Caco-2 (cell line): ENCODE results near the gene CC2D1A. TPM values are rescaled to one million over a fixed set of nuclear protein-coding genes. Genes with fewer than 3 reads are reported as not detected.

Experiments
- BruUV-seq: library from RNA; stranded (reverse); fragments of 400-500 nt; replicated peaks from 2 replicates; lab custom pipeline; 2021; lab: Mats Ljungman, UMichigan
- CTCF ChIA-PET: fragments of 300-600 bp; sonication (Branson Sonifier 250); formaldehyde crosslinking; loops from one replicate; lab custom pipeline; 2022; ENCODE audit warnings: antibody characterized with exemption; lab: Charles Lee
- POLR2A ChIA-PET: fragments of 300-600 bp; sonication (Branson Sonifier 250); formaldehyde crosslinking; loops from one replicate; lab custom pipeline; 2022; ENCODE audit warnings: antibody characterized with exemption; lab: Charles Lee
- DNase-seq, 2 experiments: peaks; one replicate each; pipeline versions ENCODE4 v3.0.0 to v3.0.0-alpha.2; 2020 to 2022
- H3K27me3 ChIP-seq: replicated peaks from 2 replicates; pipeline ENCODE4 v1.6.0; 2011; ENCODE audit warnings: low read length; ENCODE audit not compliant: control insufficient read depth, insufficient read depth
- H3K36me3 ChIP-seq: 2 replicates; pipeline ENCODE4 v1.5.1; 2011; ENCODE audit warnings: low read length; ENCODE audit not compliant: control insufficient read depth, insufficient read depth
- H3K4me1 ChIP-seq: fragments of 250-450 bp; sonication (Bioruptor Pico); 2 replicates; pipeline ENCODE4 v1.5.1; 2020; ENCODE audit warnings: mild to moderate bottlenecking
- H3K4me3 ChIP-seq: 2 replicates; pipeline ENCODE4 v1.5.1; 2011; ENCODE audit warnings: low read depth, mild to moderate bottlenecking, control low read depth, low read length
- H3K9me3 ChIP-seq: fragments of 250-450 bp; sonication (Bioruptor Pico); 2 replicates; pipeline ENCODE4 v1.5.1; 2020; ENCODE audit warnings: mild to moderate bottlenecking, moderate library complexity
- H3K27ac Mint-ChIP-seq: one replicate; pipeline ENCODE4 v1.8.0; 2022; ENCODE audit warnings: mixed read lengths; ENCODE audit not compliant: unreplicated experiment
- H3K27me3 Mint-ChIP-seq: one replicate; pipeline ENCODE4 v1.8.0; 2022; ENCODE audit warnings: mixed read lengths; ENCODE audit not compliant: insufficient read depth, unreplicated experiment
- H3K36me3 Mint-ChIP-seq: one replicate; pipeline ENCODE4 v1.8.0; 2022; ENCODE audit warnings: mild to moderate bottlenecking, mixed read lengths; ENCODE audit not compliant: insufficient read depth, unreplicated experiment
- H3K4me1 Mint-ChIP-seq: one replicate; pipeline ENCODE4 v1.8.0; 2022; ENCODE audit warnings: low read depth, mixed read lengths; ENCODE audit not compliant: unreplicated experiment
- H3K4me3 Mint-ChIP-seq: one replicate; pipeline ENCODE4 v1.8.0; 2022; ENCODE audit warnings: mild to moderate bottlenecking, moderate library complexity, mixed read lengths; ENCODE audit not compliant: unreplicated experiment
- H3K9me3 Mint-ChIP-seq: one replicate; pipeline ENCODE4 v1.8.0; 2022; ENCODE audit warnings: mixed read lengths; ENCODE audit not compliant: unreplicated experiment
- intact Hi-C: fragments of 100-400 bp; cut with micrococcal nuclease; formaldehyde crosslinking; loops from one replicate; pipeline ENCODE4 v1.10.0; 2022; ENCODE audit not compliant: unreplicated experiment
- total RNA-seq: library from RNA; stranded (reverse); gene quantifications from 2 replicates; pipeline ENCODE4 v1.2.3, GENCODE V29; 2022
- TF ChIP-seq, protein P1 (sequence below), 2 experiments: fragments of 200-600 bp in 1 of 2; IDR thresholded peaks; 1 replicate in 1 of 2; 2 replicates in 1 of 2; pipeline versions ENCODE4 v1.5.1 to v1.8.0; 2011 to 2022; ENCODE audit warnings: antibody characterized with exemption in 1 of 2, control low read depth in 1 of 2, inconsistent platforms in 1 of 2, low read depth in 1 of 2, low read length in 1 of 2, mild to moderate bottlenecking in 1 of 2, moderate library complexity in 1 of 2; ENCODE audit not compliant: insufficient read depth in 1 of 2, severe bottlenecking in 1 of 2, unreplicated experiment in 1 of 2

CC2D1A gene
- total RNA-seq, 1 experiment from 2014 or later = 48.2 TPM

DNA sequence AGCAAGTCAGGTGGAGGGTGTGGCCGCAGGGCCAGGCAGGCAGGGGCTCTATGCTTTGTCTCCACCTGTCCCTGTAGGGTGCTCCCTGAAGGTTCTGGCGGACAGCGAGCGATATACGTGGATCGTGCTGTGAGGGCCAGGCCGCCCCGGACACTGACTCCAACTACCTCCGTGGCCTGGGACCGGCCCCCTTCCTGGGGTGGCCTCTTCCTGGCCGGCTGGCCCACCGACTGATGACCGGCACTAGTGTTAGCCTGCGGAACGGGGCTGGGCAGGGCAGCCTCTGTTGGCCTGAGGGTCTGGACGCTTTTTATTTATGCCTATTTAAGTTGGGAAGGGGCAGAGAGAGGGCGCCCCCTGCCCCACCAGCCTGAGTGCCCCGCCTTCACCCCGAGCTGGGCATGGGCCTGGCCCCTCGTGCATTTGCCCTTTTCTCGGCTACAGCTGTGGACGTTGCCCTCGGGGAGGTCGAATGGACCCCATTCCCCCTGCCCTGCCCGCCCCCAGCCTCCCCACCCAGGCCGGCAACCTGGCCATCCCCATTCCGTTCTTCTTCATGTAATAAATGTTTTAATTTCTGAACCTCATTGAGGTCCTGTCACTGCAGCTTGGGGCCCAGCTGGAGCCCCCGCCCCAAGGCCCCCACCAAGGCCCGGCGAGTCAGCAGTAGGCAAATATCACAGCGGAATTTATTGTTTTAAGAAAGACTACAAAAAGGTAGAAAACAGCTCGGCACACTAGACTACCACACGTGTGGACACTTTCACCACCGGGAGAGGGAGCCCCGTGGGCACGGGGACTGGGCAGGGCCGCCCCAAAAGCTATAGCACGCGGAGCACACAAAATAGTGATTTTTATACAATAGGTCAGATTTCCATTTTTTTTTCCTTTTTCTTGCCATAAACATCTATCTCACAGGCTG is 55.1 kb downstream of the CC2D1A start:
- DNase-seq = no peak
- intact Hi-C loops = no loop called here
- Mint-ChIP-seq H3K4me3 (no peak overlapping the region), H3K4me1 (no peaks in the 10 kb centered on the region), H3K27ac (no peak overlapping the region), H3K27me3 (no peaks in the 10 kb centered on the region), H3K36me3 (peaks cover 40% of the 10 kb centered on the region), H3K9me3 (no peaks in the 10 kb centered on the region)
- H3K4me3 ChIP-seq = no peak overlapping the region
- TF ChIP-seq, protein P1, sequence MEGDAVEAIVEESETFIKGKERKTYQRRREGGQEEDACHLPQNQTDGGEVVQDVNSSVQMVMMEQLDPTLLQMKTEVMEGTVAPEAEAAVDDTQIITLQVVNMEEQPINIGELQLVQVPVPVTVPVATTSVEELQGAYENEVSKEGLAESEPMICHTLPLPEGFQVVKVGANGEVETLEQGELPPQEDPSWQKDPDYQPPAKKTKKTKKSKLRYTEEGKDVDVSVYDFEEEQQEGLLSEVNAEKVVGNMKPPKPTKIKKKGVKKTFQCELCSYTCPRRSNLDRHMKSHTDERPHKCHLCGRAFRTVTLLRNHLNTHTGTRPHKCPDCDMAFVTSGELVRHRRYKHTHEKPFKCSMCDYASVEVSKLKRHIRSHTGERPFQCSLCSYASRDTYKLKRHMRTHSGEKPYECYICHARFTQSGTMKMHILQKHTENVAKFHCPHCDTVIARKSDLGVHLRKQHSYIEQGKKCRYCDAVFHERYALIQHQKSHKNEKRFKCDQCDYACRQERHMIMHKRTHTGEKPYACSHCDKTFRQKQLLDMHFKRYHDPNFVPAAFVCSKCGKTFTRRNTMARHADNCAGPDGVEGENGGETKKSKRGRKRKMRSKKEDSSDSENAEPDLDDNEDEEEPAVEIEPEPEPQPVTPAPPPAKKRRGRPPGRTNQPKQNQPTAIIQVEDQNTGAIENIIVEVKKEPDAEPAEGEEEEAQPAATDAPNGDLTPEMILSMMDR (IDR thresholded peaks at IDR 0.05; ENCODE audit: insufficient read depth in 1 of 2, low read depth in 1 of 2, low read length in 1 of 2, severe bottlenecking in 1 of 2, unreplicated experiment in 1 of 2) = no peak
- ChIA-PET POLR2A (interaction anchor here (0.5 kb wide), 1 partner anchor 9 kb away, joined by 17 read pairs; the partner anchor contains the start of gene DCAF15), CTCF (interaction anchor here (1.0 kb wide), 1 partner anchor 67 kb away, joined by 7 read pairs; the partner anchor contains the start of gene RLN3)
- no peaks in the 10 kb centered on the region for H3K4me1 ChIP-seq
- no TSS peak for BruUV-seq
- H3K27me3 ChIP-seq = no peaks in the 10 kb centered on the region
- H3K9me3 ChIP-seq = no peaks in the 10 kb centered on the region
- H3K36me3 ChIP-seq = peaks cover 5% of the 10 kb centered on the region

- H3K4me1 ChIP-seq = no peaks in the 10 kb centered on the region
- no peaks in the 10 kb centered on the region for H3K9me3 Mint-ChIP-seq
- H3K27ac Mint-ChIP-seq = no peak overlapping the region
- no peak overlapping the region for H3K4me3 ChIP-seq
- peaks cover 37% of the 10 kb centered on the region for H3K36me3 Mint-ChIP-seq
- TF ChIP-seq, protein P1 (IDR thresholded peaks at IDR 0.05; ENCODE audit: insufficient read depth in 1 of 2, low read depth in 1 of 2, low read length in 1 of 2, severe bottlenecking in 1 of 2, unreplicated experiment in 1 of 2) = no peak
- no peaks in the 10 kb centered on the region for H3K27me3 Mint-ChIP-seq
- POLR2A ChIA-PET = interaction anchor here (0.5 kb wide), 1 partner anchor 10 kb away, joined by 17 read pairs; the partner anchor contains the start of gene DCAF15
- BruUV-seq = no TSS peak
- H3K4me3 Mint-ChIP-seq = no peak overlapping the region
- CTCF ChIA-PET = interaction anchor here (1.0 kb wide), 1 partner anchor 66 kb away, joined by 7 read pairs; the partner anchor contains the start of gene RLN3
- intact Hi-C loops = no loop called here
- no peaks in the 10 kb centered on the region for H3K4me1 Mint-ChIP-seq
- peaks cover 3% of the 10 kb centered on the region for H3K36me3 ChIP-seq
- H3K27me3 ChIP-seq = no peaks in the 10 kb centered on the region
- DNase-seq = no peak
- H3K9me3 ChIP-seq = no peaks in the 10 kb centered on the region
Measured at GRCh38 chr19:13961826-13962698, 56.1 kb downstream of the CC2D1A start.
